SK-N-SH (cell line): ENCODE results near the gene BAG3. TPM values are rescaled to one million over a fixed set of nuclear protein-coding genes. Genes with fewer than 3 reads are reported as not detected.

Experiments used
- CTCF ChIA-PET: fragments of 300-600, 350-600 bp; formaldehyde crosslinking; extraction: SDS; loops from one replicate; lab custom pipeline; 2021; lab: Yijun Ruan, JAX
- POLR2A ChIA-PET: fragments of 350-600 bp; sonication (Branson Sonifier 250); formaldehyde crosslinking; extraction: SDS; loops from one replicate; lab custom pipeline; 2020; ENCODE audit warnings: antibody characterized with exemption, inconsistent platforms; lab: Yijun Ruan, JAX
- DNase-seq: peaks from one replicate; pipeline ENCODE4 v3.0.0; 2012
- H2AFZ ChIP-seq: fragments of 200-600 bp; sonication (generic); 2 replicates; pipeline ENCODE4 v1.8.1; 2016; ENCODE audit warnings: antibody characterized with exemption, mild to moderate bottlenecking, low read depth
- H3F3A ChIP-seq: fragments of 200-600 bp; sonication (generic); replicated peaks from 2 replicates; pipeline ENCODE3; 2016; ENCODE audit warnings: antibody characterized with exemption, mild to moderate bottlenecking; ENCODE audit not compliant: insufficient read depth
- H3K27ac ChIP-seq, 2 experiments: fragments of 200-500 bp in 1 of 2; fragments of 200-600 bp in 1 of 2; sonication (Bioruptor generic) in 1 of 2; sonication (generic), shearing (Covaris generic) in 1 of 2; 2 replicates each; pipeline versions ENCODE4 v1.5.1 to v1.6.1; 2014 to 2016; ENCODE audit warnings: low read depth in 2 of 2, inconsistent platforms in 1 of 2, low read length in 1 of 2, mild to moderate bottlenecking in 1 of 2, mixed read lengths in 1 of 2
- H3K27me3 ChIP-seq: fragments of 200-600 bp; sonication (generic), shearing (Covaris generic); 2 replicates; pipeline ENCODE4 v1.6.1; 2016; ENCODE audit warnings: mixed run types; ENCODE audit not compliant: insufficient read depth
- H3K36me3 ChIP-seq, 2 experiments: fragments of 200-500 bp in 1 of 2; fragments of 200-600 bp in 1 of 2; sonication (Bioruptor generic) in 1 of 2; sonication (generic) in 1 of 2; replicated peaks in 1 of 2; 2 replicates each; pipeline versions ENCODE3 to v1.5.1; 2014 to 2016; ENCODE audit warnings: low read length in 1 of 2, mild to moderate bottlenecking in 1 of 2; ENCODE audit not compliant: insufficient read depth in 2 of 2, control insufficient read depth in 1 of 2
- H3K4me1 ChIP-seq, 2 experiments: fragments of 200-500 bp in 1 of 2; fragments of 200-600 bp in 1 of 2; sonication (Bioruptor generic) in 1 of 2; sonication (generic), shearing (Covaris generic) in 1 of 2; 2 replicates each; pipeline versions ENCODE4 v1.5.1 to v1.6.1; 2014 to 2016; ENCODE audit warnings: low read depth in 1 of 2, low read length in 1 of 2, mixed run types in 1 of 2; ENCODE audit not compliant: insufficient read depth in 2 of 2, control insufficient read depth in 1 of 2
- H3K4me2 ChIP-seq: fragments of 200-600 bp; sonication (generic), shearing (Covaris generic); 2 replicates; pipeline ENCODE4 v1.6.1; 2017; ENCODE audit warnings: mixed run types
- H3K4me3 ChIP-seq, 2 experiments: fragments of 200-500 bp in 1 of 2; fragments of 200-600 bp in 1 of 2; sonication (Bioruptor generic) in 1 of 2; sonication (generic), shearing (Covaris generic) in 1 of 2; 2 replicates each; pipeline versions ENCODE4 v1.5.1 to v1.8.1; 2014 to 2016; ENCODE audit warnings: low read depth in 2 of 2, inconsistent platforms in 1 of 2, low read length in 1 of 2, mild to moderate bottlenecking in 1 of 2, mixed read lengths in 1 of 2, moderate library complexity in 1 of 2
- H3K79me2 ChIP-seq: fragments of 200-600 bp; sonication (generic); 2 replicates; pipeline ENCODE4 v1.8.1; 2017; ENCODE audit warnings: mild to moderate bottlenecking; ENCODE audit not compliant: insufficient read depth
- H3K9ac ChIP-seq: fragments of 200-600 bp; sonication (generic); 2 replicates; pipeline ENCODE4 v1.6.1; 2017; ENCODE audit warnings: mixed run types
- H3K9me2 ChIP-seq: fragments of 200-600 bp; sonication (generic); 2 replicates; pipeline ENCODE4 v1.6.1; 2017; ENCODE audit warnings: mixed run types
- H3K9me3 ChIP-seq: fragments of 200-600 bp; sonication (generic); 2 replicates; pipeline ENCODE4 v1.6.1; 2017; ENCODE audit warnings: mixed run types, mild to moderate bottlenecking, moderate library complexity
- H4K20me1 ChIP-seq: fragments of 200-600 bp; sonication (generic); 2 replicates; pipeline ENCODE4 v1.6.1; 2017; ENCODE audit warnings: mild to moderate bottlenecking, mixed run types; ENCODE audit not compliant: insufficient read depth
- CHD2 ChIP-seq: fragments of 150-350 bp; IDR thresholded peaks from 2 replicates; pipeline ENCODE4 v1.6.1; 2018; ENCODE audit warnings: low read length; ENCODE audit not compliant: partially characterized antibody
- ELF1 ChIP-seq: IDR thresholded peaks from 2 replicates; pipeline ENCODE4 v1.4.0; 2012
- EP300 ChIP-seq, 2 experiments: IDR thresholded peaks; 2 replicates each; pipeline versions ENCODE4 v1.4.0 to v1.6.1; 2012; ENCODE audit warnings: borderline replicate concordance in 1 of 2, low read depth in 1 of 2, low read length in 1 of 2
- FOXJ3 ChIP-seq: sonication (generic); formaldehyde crosslinking; IDR thresholded peaks from 2 replicates; pipeline ENCODE4 v1.5.1; 2020; ENCODE audit warnings: mild to moderate bottlenecking, missing genetic modification reagents
- FOXM1 ChIP-seq: IDR thresholded peaks from 2 replicates; pipeline ENCODE4 v1.4.0; 2012; ENCODE audit warnings: low read depth, mild to moderate bottlenecking
- GATA2 ChIP-seq: sonication (generic); formaldehyde crosslinking; IDR thresholded peaks from 2 replicates; pipeline ENCODE4 v1.5.0; 2020; ENCODE audit warnings: mild to moderate bottlenecking, missing genetic modification reagents
- IRF3 ChIP-seq: fragments of 150-350 bp; IDR thresholded peaks from 2 replicates; pipeline ENCODE4 v1.6.1; 2016; ENCODE audit warnings: mild to moderate bottlenecking, low read depth, low read length
- MXI1 ChIP-seq: IDR thresholded peaks from 2 replicates; pipeline ENCODE4 v1.6.1; 2012; ENCODE audit warnings: mild to moderate bottlenecking, low read depth, low read length, improper control_type of control experiment
- NRF1 ChIP-seq: IDR thresholded peaks from 2 replicates; pipeline ENCODE4 v1.6.1; 2012; ENCODE audit warnings: low read depth, mild to moderate bottlenecking, low read length
- POLR2AphosphoS5 ChIP-seq: IDR thresholded peaks from 2 replicates; pipeline ENCODE4 v1.6.1; 2012; ENCODE audit warnings: low read depth, low read length
- RFX5 ChIP-seq: IDR thresholded peaks from 2 replicates; pipeline ENCODE4 v1.6.1; 2012; ENCODE audit warnings: mild to moderate bottlenecking, improper control_type of control experiment, low read length
- YY1 ChIP-seq: IDR thresholded peaks from 2 replicates; pipeline ENCODE4 v1.4.0; 2012; ENCODE audit warnings: low read depth, mild to moderate bottlenecking
- WGBS: methylation state at CpG from one replicate; pipeline ENCODE4 v1.1.6; 2017; ENCODE audit warnings: low lambda C conversion rate; 5-methylcytosine and 5-hydroxymethylcytosine counted together
- polyA plus RNA-seq, 3 experiments: library from polyadenylated mRNA; depleted of rRNA; stranded (reverse); fragments of >200 nt; gene quantifications; 2 replicates each; pipeline ENCODE4 v1.2.3, GENCODE V29; 2012
- TF ChIP-seq, protein P1 (sequence below): IDR thresholded peaks from 2 replicates; pipeline ENCODE4 v1.4.0; 2012; ENCODE audit warnings: low read depth, borderline replicate concordance
- TF ChIP-seq, protein P2 (sequence below): fragments of 150-350 bp; IDR thresholded peaks from 2 replicates; pipeline ENCODE4 v1.6.1; 2017; ENCODE audit warnings: antibody characterized with exemption, low read length, low read depth, borderline replicate concordance
- TF ChIP-seq, protein P3 (sequence below): IDR thresholded peaks from 2 replicates; pipeline ENCODE4; 2012

Gene BAG3
- polyA plus RNA-seq, 1 of the 3 experiments (the other 2 are of a cell fraction): 9.2 TPM

DNA sequence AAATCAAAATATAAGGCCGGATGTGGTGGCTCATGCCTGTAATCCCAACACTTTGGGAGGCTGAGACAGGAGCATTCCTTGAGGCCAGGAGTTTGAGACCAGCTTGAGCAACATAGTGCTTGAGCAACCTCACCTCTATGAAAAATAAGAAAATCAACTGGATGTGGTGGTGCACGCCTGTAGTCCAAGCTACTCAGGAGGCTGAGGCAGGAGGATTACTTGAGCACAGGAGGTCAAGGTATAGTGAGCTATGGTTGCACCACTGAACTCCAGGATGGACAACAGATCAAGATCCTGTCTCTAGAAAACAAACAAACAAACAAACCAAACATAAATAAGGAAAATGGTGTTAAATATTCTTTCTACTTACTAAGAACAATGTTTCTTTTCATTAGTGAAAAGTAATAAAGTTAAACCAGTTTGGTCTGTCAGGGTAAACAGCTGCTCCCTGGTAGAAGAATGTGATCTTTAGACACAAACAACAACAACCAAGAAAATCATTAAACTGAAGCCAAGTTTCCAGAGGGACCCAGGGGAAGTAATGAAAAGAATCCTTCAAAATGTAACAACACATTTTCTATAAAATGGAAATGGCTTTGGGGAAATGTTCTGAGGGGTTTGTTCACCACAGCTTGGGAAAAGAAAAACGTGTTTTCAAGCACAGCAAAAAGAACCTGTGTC lies 17.5 kb upstream of the BAG3 start:
- H3K9ac ChIP-seq: no peak overlapping the region
- ChIA-PET POLR2A (no interaction called here), CTCF (interaction anchor here (0.6 to 1.8 kb wide), 3 partner anchors 23 to 54 kb away, joined by 3 to 5 read pairs (median 4); no protein-coding TSS in a partner anchor)
- H3K4me1 ChIP-seq: no peaks in the 10 kb centered on the region
- no peak overlapping the region for H3K4me2 ChIP-seq
- no peaks in the 10 kb centered on the region for H3K79me2 ChIP-seq
- H3K27me3 ChIP-seq: no peaks in the 10 kb centered on the region
- no peaks in the 10 kb centered on the region for H4K20me1 ChIP-seq
- no peaks in the 10 kb centered on the region for H3K9me3 ChIP-seq
- TF ChIP-seq FOXM1 (no peak), YY1 (no peak), IRF3 (no peak), EP300 (IDR thresholded peaks at IDR 0.05; ENCODE audit: borderline replicate concordance in 1 of 2, low read depth in 1 of 2, low read length in 1 of 2) (no peak), CHD2 (no peak), RFX5 (no peak), ELF1 (no peak), MXI1 (no peak)
- TF ChIP-seq, protein P1, sequence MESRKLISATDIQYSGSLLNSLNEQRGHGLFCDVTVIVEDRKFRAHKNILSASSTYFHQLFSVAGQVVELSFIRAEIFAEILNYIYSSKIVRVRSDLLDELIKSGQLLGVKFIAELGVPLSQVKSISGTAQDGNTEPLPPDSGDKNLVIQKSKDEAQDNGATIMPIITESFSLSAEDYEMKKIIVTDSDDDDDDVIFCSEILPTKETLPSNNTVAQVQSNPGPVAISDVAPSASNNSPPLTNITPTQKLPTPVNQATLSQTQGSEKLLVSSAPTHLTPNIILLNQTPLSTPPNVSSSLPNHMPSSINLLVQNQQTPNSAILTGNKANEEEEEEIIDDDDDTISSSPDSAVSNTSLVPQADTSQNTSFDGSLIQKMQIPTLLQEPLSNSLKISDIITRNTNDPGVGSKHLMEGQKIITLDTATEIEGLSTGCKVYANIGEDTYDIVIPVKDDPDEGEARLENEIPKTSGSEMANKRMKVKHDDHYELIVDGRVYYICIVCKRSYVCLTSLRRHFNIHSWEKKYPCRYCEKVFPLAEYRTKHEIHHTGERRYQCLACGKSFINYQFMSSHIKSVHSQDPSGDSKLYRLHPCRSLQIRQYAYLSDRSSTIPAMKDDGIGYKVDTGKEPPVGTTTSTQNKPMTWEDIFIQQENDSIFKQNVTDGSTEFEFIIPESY: no peak
- TF ChIP-seq, protein P2, sequence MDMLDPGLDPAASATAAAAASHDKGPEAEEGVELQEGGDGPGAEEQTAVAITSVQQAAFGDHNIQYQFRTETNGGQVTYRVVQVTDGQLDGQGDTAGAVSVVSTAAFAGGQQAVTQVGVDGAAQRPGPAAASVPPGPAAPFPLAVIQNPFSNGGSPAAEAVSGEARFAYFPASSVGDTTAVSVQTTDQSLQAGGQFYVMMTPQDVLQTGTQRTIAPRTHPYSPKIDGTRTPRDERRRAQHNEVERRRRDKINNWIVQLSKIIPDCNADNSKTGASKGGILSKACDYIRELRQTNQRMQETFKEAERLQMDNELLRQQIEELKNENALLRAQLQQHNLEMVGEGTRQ: no peak
- TF ChIP-seq, all 33 proteins: peak for 0
- no peaks in the 10 kb centered on the region for H3K9me2 ChIP-seq
- H3K27ac ChIP-seq: no peak overlapping the region
- H2AFZ ChIP-seq: no peak overlapping the region
- no peak for DNase-seq
- H3K4me3 ChIP-seq: no peak overlapping the region
- no peaks in the 10 kb centered on the region for H3F3A ChIP-seq
- H3K36me3 ChIP-seq: no peaks in the 10 kb centered on the region
- 69% methylated on average over 3 of the region's 3 CpGs for WGBS

- Histone ChIP-seq H3K4me1 (no peaks in the 10 kb centered on the region), H4K20me1 (no peaks in the 10 kb centered on the region), H3K27ac (no peak overlapping the region), H3K4me2 (no peak overlapping the region), H3K9ac (no peak overlapping the region), H3K79me2 (no peaks in the 10 kb centered on the region), H3K9me3 (no peaks in the 10 kb centered on the region), H3K4me3 (no peak overlapping the region), H3F3A (no peaks in the 10 kb centered on the region), H3K27me3 (no peaks in the 10 kb centered on the region), H3K9me2 (no peaks in the 10 kb centered on the region), H3K36me3 (no peaks in the 10 kb centered on the region), H2AFZ (no peak overlapping the region)
- WGBS: 76% methylated on average over 1 of the region's 1 CpG
- TF ChIP-seq IRF3 (no peak), FOXM1 (no peak), NRF1 (no peak), FOXJ3 (CRISPR knock-in tag) (no peak), POLR2AphosphoS5 (no peak), GATA2 (no peak)
- TF ChIP-seq, protein P3, sequence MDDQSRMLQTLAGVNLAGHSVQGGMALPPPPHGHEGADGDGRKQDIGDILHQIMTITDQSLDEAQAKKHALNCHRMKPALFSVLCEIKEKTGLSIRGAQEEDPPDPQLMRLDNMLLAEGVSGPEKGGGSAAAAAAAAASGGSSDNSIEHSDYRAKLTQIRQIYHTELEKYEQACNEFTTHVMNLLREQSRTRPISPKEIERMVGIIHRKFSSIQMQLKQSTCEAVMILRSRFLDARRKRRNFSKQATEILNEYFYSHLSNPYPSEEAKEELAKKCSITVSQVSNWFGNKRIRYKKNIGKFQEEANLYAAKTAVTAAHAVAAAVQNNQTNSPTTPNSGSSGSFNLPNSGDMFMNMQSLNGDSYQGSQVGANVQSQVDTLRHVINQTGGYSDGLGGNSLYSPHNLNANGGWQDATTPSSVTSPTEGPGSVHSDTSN: no peak
- TF ChIP-seq, protein P2: no peak
- no peak for DNase-seq
- CTCF ChIA-PET: interaction anchor here (1.6 kb wide), 1 partner anchor 53 kb away, joined by 3 read pairs; no protein-coding TSS in a partner anchor
- POLR2A ChIA-PET: no interaction called here
These were observed 17.0 kb upstream of the BAG3 start for GRCh38 chr10:119634219-119634544.
